HepG2 (cell line): ENCODE measurements around the gene IKBKE. TPM values are rescaled to one million over a fixed set of nuclear protein-coding genes. Genes with fewer than 3 reads are reported as not detected.

Source experiments
- ISX ChIP-seq: sonication (generic); formaldehyde crosslinking; conservative IDR thresholded peaks from 2 replicates; pipeline ENCODE4 v1.5.0; 2020; ENCODE audit warnings: missing genetic modification reagents
- PAF1 ChIP-seq: IDR thresholded peaks from 2 replicates; pipeline ENCODE4 v1.6.1; 2016; ENCODE audit warnings: missing genetic modification reagents, missing compliant biosample characterization
- SP4 ChIP-seq: sonication (generic); formaldehyde crosslinking; IDR thresholded peaks from 2 replicates; pipeline ENCODE4 v1.8.1; 2023; ENCODE audit warnings: mild to moderate bottlenecking, missing genetic modification reagents
- ZFP36 ChIP-seq: fragments of 150-350 bp; IDR thresholded peaks from 2 replicates; pipeline ENCODE4 v1.6.1; 2018; ENCODE audit warnings: borderline replicate concordance, low read length, low read depth; ENCODE audit not compliant: partially characterized antibody
- ZFY ChIP-seq: sonication (generic); formaldehyde crosslinking; IDR thresholded peaks from 2 replicates; pipeline ENCODE4 v1.4.0; 2020; ENCODE audit warnings: missing genetic modification reagents
- ZMAT3 ChIP-seq: sonication (generic); formaldehyde crosslinking; conservative IDR thresholded peaks from 2 replicates; pipeline ENCODE4 v1.7.0; 2021; ENCODE audit warnings: missing genetic modification reagents
- ZNF75D ChIP-seq: sonication (generic); formaldehyde crosslinking; IDR thresholded peaks from 2 replicates; pipeline ENCODE4 v1.8.1; 2023; ENCODE audit warnings: missing genetic modification reagents, mild to moderate bottlenecking, borderline replicate concordance
- ZNF850 ChIP-seq: sonication (generic); formaldehyde crosslinking; conservative IDR thresholded peaks from 2 replicates; pipeline ENCODE4 v1.9.0; 2021; ENCODE audit warnings: mild to moderate bottlenecking, missing genetic modification reagents
- ZSCAN21 ChIP-seq: sonication (generic); formaldehyde crosslinking; IDR thresholded peaks from 2 replicates; pipeline ENCODE4 v1.8.0; 2022; ENCODE audit warnings: mild to moderate bottlenecking, missing genetic modification reagents, moderate library complexity, borderline replicate concordance
- polyA plus RNA-seq, 8 experiments: library from polyadenylated mRNA; depleted of rRNA in 3 of 8; stranded (reverse) in 7 of 8; unstranded in 1 of 8; fragments of >200 nt; fragmentation: Illumina TruSeq in 4 of 8; extraction: Trizol in 4 of 8; gene quantifications; 2 replicates each; pipeline versions ENCODE4 v1.2.1 to v1.2.3, GENCODE V29; 2011 to 2016; ENCODE audit warnings: low read depth in 4 of 8, missing spikeins in 1 of 8, mixed read lengths in 1 of 8; ENCODE audit not compliant: insufficient read depth in 1 of 8
- total RNA-seq, 5 experiments: library from RNA; depleted of rRNA; stranded (reverse); fragments of >200 nt; fragmentation: Illumina TruSeq; extraction: Trizol; gene quantifications; 2 replicates each; pipeline ENCODE4 v1.2.3, GENCODE V29; 2016; ENCODE audit warnings: low read depth in 1 of 5
- TF ChIP-seq, protein P1 (sequence below): sonication (generic); formaldehyde crosslinking; IDR thresholded peaks from 2 replicates; pipeline ENCODE4 v1.4.0; 2020; ENCODE audit warnings: mild to moderate bottlenecking, missing genetic modification reagents
- TF ChIP-seq, protein P2 (sequence below): sonication (generic); formaldehyde crosslinking; IDR thresholded peaks from 2 replicates; pipeline ENCODE4 v1.4.0; 2020; ENCODE audit warnings: missing genetic modification reagents, borderline replicate concordance
- TF ChIP-seq, protein P3 (sequence below): sonication (generic); formaldehyde crosslinking; IDR thresholded peaks from 2 replicates; pipeline ENCODE4 v1.5.0; 2020; ENCODE audit warnings: missing genetic modification reagents
- TF ChIP-seq, protein P4 (sequence below): sonication (generic); formaldehyde crosslinking; IDR thresholded peaks from 2 replicates; pipeline ENCODE4; 2020; ENCODE audit warnings: missing genetic modification reagents, mild to moderate bottlenecking, borderline replicate concordance

The IKBKE gene
- total and polyA plus RNA-seq, 2 of the 13 experiments (the other 11 are each of a cell fraction or from before 2014, with no cell fraction given): 4.5 to 5.8 TPM

DNA sequence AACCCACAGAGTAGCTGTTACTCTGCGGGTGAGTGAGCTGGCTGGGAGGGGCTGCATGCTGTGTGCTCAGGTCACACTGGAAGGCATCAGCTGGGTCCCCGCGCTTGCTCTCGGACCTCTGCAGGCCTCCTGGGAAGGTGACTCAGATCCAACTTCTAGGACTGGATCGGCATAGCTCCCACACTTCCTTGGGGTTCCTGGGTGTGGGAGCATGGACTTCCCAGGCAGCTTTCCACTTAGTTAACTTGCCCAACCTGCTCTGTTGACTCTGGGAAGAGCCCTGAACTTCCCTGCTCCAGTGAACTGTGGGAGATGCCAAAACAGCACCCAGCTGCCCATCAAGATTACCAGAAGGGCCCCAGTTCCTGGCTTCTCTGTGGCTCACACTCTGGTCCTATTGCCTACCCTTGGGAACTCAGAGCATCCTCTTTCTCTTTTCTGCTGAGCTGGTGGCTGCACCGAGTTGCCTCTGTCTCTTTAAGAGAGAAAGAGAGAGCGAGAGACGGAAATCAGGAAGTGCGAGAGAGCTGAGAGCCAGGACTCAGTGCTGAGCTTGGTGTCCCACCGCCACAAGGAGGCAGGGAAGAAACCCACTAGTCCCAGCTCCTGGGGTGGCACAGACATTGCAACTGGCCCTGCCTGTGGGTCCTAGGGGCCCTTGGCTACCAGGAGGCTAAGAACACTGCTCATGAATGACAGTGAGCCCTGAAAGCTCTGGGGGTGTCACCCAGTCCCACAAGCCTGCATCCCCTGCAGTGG is at the start of gene IKBKE (continued):
- TF ChIP-seq, protein P1, sequence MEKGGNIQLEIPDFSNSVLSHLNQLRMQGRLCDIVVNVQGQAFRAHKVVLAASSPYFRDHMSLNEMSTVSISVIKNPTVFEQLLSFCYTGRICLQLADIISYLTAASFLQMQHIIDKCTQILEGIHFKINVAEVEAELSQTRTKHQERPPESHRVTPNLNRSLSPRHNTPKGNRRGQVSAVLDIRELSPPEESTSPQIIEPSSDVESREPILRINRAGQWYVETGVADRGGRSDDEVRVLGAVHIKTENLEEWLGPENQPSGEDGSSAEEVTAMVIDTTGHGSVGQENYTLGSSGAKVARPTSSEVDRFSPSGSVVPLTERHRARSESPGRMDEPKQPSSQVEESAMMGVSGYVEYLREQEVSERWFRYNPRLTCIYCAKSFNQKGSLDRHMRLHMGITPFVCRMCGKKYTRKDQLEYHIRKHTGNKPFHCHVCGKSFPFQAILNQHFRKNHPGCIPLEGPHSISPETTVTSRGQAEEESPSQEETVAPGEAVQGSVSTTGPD (CRISPR knock-in tag): no peak
- TF ChIP-seq ZSCAN21 (CRISPR knock-in tag) (peak; percentile 48; the same call in 1 of the 2 replicates), SP4 (CRISPR knock-in tag) (peak; percentile 40; the same call in 1 of the 2 replicates), ISX (CRISPR knock-in tag) (no peak), ZNF850 (CRISPR knock-in tag) (no peak), PAF1 (CRISPR knock-in tag) (no peak), ZMAT3 (CRISPR knock-in tag) (no peak), ZFP36 (no peak), ZFY (CRISPR knock-in tag) (peak; percentile 40), ZNF75D (CRISPR knock-in tag) (no peak)
- TF ChIP-seq, protein P2, sequence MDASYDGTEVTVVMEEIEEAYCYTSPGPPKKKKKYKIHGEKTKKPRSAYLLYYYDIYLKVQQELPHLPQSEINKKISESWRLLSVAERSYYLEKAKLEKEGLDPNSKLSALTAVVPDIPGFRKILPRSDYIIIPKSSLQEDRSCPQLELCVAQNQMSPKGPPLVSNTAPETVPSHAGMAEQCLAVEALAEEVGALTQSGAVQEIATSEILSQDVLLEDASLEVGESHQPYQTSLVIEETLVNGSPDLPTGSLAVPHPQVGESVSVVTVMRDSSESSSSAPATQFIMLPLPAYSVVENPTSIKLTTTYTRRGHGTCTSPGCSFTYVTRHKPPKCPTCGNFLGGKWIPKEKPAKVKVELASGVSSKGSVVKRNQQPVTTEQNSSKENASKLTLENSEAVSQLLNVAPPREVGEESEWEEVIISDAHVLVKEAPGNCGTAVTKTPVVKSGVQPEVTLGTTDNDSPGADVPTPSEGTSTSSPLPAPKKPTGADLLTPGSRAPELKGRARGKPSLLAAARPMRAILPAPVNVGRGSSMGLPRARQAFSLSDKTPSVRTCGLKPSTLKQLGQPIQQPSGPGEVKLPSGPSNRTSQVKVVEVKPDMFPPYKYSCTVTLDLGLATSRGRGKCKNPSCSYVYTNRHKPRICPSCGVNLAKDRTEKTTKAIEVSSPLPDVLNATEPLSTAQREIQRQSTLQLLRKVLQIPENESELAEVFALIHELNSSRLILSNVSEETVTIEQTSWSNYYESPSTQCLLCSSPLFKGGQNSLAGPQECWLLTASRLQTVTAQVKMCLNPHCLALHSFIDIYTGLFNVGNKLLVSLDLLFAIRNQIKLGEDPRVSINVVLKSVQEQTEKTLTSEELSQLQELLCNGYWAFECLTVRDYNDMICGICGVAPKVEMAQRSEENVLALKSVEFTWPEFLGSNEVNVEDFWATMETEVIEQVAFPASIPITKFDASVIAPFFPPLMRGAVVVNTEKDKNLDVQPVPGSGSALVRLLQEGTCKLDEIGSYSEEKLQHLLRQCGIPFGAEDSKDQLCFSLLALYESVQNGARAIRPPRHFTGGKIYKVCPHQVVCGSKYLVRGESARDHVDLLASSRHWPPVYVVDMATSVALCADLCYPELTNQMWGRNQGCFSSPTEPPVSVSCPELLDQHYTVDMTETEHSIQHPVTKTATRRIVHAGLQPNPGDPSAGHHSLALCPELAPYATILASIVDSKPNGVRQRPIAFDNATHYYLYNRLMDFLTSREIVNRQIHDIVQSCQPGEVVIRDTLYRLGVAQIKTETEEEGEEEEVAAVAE: no peak
- TF ChIP-seq, protein P3, sequence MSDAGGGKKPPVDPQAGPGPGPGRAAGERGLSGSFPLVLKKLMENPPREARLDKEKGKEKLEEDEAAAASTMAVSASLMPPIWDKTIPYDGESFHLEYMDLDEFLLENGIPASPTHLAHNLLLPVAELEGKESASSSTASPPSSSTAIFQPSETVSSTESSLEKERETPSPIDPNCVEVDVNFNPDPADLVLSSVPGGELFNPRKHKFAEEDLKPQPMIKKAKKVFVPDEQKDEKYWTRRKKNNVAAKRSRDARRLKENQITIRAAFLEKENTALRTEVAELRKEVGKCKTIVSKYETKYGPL: no peak
- TF ChIP-seq, protein P4, sequence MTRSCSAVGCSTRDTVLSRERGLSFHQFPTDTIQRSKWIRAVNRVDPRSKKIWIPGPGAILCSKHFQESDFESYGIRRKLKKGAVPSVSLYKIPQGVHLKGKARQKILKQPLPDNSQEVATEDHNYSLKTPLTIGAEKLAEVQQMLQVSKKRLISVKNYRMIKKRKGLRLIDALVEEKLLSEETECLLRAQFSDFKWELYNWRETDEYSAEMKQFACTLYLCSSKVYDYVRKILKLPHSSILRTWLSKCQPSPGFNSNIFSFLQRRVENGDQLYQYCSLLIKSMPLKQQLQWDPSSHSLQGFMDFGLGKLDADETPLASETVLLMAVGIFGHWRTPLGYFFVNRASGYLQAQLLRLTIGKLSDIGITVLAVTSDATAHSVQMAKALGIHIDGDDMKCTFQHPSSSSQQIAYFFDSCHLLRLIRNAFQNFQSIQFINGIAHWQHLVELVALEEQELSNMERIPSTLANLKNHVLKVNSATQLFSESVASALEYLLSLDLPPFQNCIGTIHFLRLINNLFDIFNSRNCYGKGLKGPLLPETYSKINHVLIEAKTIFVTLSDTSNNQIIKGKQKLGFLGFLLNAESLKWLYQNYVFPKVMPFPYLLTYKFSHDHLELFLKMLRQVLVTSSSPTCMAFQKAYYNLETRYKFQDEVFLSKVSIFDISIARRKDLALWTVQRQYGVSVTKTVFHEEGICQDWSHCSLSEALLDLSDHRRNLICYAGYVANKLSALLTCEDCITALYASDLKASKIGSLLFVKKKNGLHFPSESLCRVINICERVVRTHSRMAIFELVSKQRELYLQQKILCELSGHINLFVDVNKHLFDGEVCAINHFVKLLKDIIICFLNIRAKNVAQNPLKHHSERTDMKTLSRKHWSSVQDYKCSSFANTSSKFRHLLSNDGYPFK: no peak
